ENCODE measurements around the gene CENPT. TPM values are rescaled to one million over a fixed set of nuclear protein-coding genes. Genes with fewer than 3 reads are reported as not detected.

The CENPT gene, protein sequence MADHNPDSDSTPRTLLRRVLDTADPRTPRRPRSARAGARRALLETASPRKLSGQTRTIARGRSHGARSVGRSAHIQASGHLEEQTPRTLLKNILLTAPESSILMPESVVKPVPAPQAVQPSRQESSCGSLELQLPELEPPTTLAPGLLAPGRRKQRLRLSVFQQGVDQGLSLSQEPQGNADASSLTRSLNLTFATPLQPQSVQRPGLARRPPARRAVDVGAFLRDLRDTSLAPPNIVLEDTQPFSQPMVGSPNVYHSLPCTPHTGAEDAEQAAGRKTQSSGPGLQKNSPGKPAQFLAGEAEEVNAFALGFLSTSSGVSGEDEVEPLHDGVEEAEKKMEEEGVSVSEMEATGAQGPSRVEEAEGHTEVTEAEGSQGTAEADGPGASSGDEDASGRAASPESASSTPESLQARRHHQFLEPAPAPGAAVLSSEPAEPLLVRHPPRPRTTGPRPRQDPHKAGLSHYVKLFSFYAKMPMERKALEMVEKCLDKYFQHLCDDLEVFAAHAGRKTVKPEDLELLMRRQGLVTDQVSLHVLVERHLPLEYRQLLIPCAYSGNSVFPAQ
- 42.0 TPM for polyA plus RNA-seq (2013)

DNA sequence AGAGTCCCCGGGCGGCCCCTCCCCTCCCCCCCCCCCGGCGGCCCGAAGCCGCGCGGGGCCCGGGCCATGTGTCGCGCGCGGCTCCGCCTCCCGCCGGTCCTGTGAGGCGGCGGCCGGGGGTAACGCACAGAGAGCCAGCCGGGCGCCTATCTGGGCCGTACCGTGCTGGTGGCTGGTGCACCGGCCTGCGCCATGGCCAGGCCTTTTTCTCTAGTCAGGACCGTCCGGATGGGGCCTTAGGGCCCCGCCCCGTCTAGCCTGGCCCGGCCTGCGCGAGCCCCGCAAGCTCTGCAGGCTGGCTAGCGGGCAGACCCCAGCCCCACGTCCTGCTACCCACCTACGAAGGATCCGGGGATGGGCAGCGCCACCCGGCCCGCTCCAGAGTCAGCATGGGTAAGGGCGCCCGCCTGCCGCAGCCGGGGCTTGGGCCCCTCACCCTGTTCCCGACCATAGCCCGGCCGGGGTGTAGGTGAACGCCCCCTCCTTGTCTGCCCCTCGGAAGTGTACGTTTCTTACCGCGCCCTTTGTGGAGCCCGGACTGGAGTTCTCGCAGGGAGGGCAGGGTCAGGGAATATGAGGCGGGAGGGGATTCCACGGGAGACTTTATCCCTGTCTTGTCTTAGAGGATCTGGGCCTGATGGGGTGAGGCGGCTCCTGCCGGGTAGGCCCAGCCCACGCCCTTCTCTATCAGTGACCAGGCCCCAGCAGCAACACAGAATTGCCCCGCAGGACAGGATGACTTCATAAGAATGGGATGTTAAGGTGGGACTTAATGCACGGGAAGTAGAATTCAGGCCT, at the start of gene CENPT:
TSS of gene CENPT (minus strand) at position 630 of the 798 bp plus-strand sequence. CDS start 13,834 bp downstream, outside the sequence.
- peak in 1 of 3 donors; percentile 36 for DNase-seq
- peaks cover 23 to 53% (median 49%) of the 10 kb centered on the region in 4 experiments for H3K4me1 ChIP-seq (ENCODE audit: control extremely low read depth in 1 of 4, control insufficient read depth in 4 of 4, insufficient read depth in 4 of 4, low read length in 3 of 4)
- peak within 1 kb of the TSS; percentile 81 to 97 (median 93) for H3K4me3 ChIP-seq (ENCODE audit: control insufficient read depth in 1 of 7, extremely low read depth in 1 of 7, insufficient read depth in 4 of 7, low read depth in 2 of 7, low read length in 6 of 7)
- H3K27me3 ChIP-seq (replicated peaks in 2 of 5; ENCODE audit: control insufficient read depth in 4 of 5, insufficient read depth in 5 of 5, low read length in 4 of 5): no peaks in the 10 kb centered on the region
- peak within 1 kb of the TSS; percentile 84 to 94 for H3K27ac ChIP-seq (ENCODE audit: insufficient read depth in 1 of 2, low read depth in 1 of 2, low read length in 2 of 2, poor library complexity in 1 of 2, severe bottlenecking in 2 of 2)
- peaks cover 0 to 16% (median 2%) of the 10 kb centered on the region in 4 experiments for H3K36me3 ChIP-seq (ENCODE audit: control insufficient read depth in 4 of 4, insufficient read depth in 4 of 4, low read length in 3 of 4)
- ChIA-PET POLR2A (no interaction called here), CTCF (interaction anchor here (1.1 to 11.8 kb wide), 3 partner anchors 13 to 36 kb away, joined by 5 to 155 read pairs (median 10); no protein-coding TSS in a partner anchor)
- no peaks in the 10 kb centered on the region for H3K9me3 ChIP-seq (ENCODE audit: control extremely low read depth in 1 of 5, control insufficient read depth in 4 of 5, insufficient read depth in 2 of 5, low read depth in 1 of 5, low read length in 4 of 5)
- WGBS (ENCODE audit: insufficient coverage): 0% methylated on average over 41 of the region's 62 CpGs

DNA sequence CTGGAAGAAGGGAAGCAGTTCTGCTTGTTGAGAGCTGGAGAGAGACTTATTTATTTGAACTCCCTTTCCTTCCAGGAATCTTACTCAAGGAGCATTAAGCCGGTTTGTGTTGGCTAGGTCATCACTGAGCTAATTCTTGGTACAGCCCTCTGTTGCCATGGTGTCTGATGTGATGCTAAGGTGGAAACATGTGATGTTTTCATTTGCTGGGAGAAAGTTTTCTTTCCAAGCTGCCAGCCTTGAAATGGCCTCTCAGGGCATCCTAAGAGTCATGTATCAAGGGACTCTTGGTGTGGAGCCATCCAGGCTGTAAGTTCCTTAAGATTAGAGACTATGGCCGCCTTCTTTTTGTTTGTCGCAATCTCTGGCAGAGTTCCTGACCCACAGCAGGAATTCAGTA, 49.7 kb upstream of the CENPT start:
- H3K4me1 ChIP-seq (ENCODE audit: control extremely low read depth in 1 of 4, control insufficient read depth in 4 of 4, insufficient read depth in 4 of 4, low read length in 3 of 4): peaks cover 14 to 36% (median 18%) of the 10 kb centered on the region in 4 experiments
- ChIA-PET POLR2A (no interaction called here), CTCF (interaction anchor here (0.8 to 22.4 kb wide), 9 partner anchors 9 to 225 kb away, joined by 3 to 216 read pairs (median 4); partner anchors contain the start of genes NRN1L and PSKH1)
- H3K9me3 ChIP-seq (ENCODE audit: control extremely low read depth in 1 of 5, control insufficient read depth in 4 of 5, insufficient read depth in 2 of 5, low read depth in 1 of 5, low read length in 4 of 5): no peaks in the 10 kb centered on the region
- H3K36me3 ChIP-seq (ENCODE audit: control insufficient read depth in 4 of 4, insufficient read depth in 4 of 4, low read length in 3 of 4): peaks cover 3 to 9% (median 6%) of the 10 kb centered on the region in 4 experiments
- no peaks in the 10 kb centered on the region for H3K27me3 ChIP-seq (replicated peaks in 2 of 5; ENCODE audit: control insufficient read depth in 4 of 5, insufficient read depth in 5 of 5, low read length in 4 of 5)
- H3K27ac ChIP-seq (ENCODE audit: insufficient read depth in 1 of 2, low read depth in 1 of 2, low read length in 2 of 2, poor library complexity in 1 of 2, severe bottlenecking in 2 of 2): no peak overlapping the region
- DNase-seq: no peak
- H3K4me3 ChIP-seq (ENCODE audit: control insufficient read depth in 1 of 7, extremely low read depth in 1 of 7, insufficient read depth in 4 of 7, low read depth in 2 of 7, low read length in 6 of 7): no peak overlapping the region
- 100% methylated on average over 2 of the region's 3 CpGs for WGBS (ENCODE audit: insufficient coverage)

DNA sequence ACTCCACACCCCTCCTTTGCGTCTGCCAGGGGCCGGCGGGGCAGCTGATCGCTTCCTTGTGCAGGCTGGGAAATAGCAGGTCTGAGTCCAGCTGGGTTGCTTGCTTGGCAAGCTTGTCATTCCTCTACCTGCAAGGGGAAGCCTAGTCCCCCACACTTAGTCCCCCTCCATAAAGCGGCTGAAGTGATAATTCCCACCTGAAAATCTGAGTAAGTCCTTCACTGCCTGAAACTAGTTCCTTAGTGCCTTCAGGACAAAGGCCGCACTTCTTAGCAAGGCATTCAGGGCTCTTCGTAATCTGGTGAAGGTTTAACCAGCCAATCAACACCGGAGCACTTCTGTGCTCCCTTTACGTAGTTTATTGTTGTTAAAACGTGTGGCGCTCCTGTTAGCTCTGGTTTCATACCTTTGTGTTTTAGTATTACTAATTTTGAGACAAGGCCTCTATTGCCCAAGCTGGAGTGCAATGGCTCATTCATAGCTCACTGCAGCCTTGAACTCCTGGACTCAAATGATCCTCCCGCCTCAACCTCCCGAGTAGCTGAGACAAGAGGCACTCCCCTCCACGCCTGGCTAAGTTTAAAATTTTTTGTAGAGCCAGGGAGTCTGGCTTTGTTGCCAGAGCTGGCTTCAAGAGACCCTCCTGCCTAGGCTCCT, 46.4 kb upstream of the CENPT start:
- CTCF ChIA-PET: interaction anchor here (0.6 to 15.2 kb wide), 6 partner anchors 12 to 556 kb away, joined by 3 to 216 read pairs (median 4); partner anchors contain the start of gene PSMB10
- Histone ChIP-seq H3K4me1 (ENCODE audit: control extremely low read depth in 1 of 4, control insufficient read depth in 4 of 4, insufficient read depth in 4 of 4, low read length in 3 of 4) (peaks cover 13 to 24% (median 17%) of the 10 kb centered on the region in 4 experiments), H3K36me3 (ENCODE audit: control insufficient read depth in 4 of 4, insufficient read depth in 4 of 4, low read length in 3 of 4) (peaks cover 0 to 3% (median 0%) of the 10 kb centered on the region in 4 experiments), H3K9me3 (ENCODE audit: control extremely low read depth in 1 of 5, control insufficient read depth in 4 of 5, insufficient read depth in 2 of 5, low read depth in 1 of 5, low read length in 4 of 5) (no peaks in the 10 kb centered on the region), H3K4me3 (ENCODE audit: control insufficient read depth in 1 of 7, extremely low read depth in 1 of 7, insufficient read depth in 4 of 7, low read depth in 2 of 7, low read length in 6 of 7) (peak overlapping the region; percentile 87 to 98 (median 94)), H3K27me3 (replicated peaks in 2 of 5; ENCODE audit: control insufficient read depth in 4 of 5, insufficient read depth in 5 of 5, low read length in 4 of 5) (no peaks in the 10 kb centered on the region), H3K27ac (ENCODE audit: insufficient read depth in 1 of 2, low read depth in 1 of 2, low read length in 2 of 2, poor library complexity in 1 of 2, severe bottlenecking in 2 of 2) (peak overlapping the region; percentile 91 to 96)
- WGBS (ENCODE audit: insufficient coverage): 40% methylated on average over 14 of the region's 14 CpGs
- no peak for DNase-seq
- POLR2A ChIA-PET: no interaction called here

DNA sequence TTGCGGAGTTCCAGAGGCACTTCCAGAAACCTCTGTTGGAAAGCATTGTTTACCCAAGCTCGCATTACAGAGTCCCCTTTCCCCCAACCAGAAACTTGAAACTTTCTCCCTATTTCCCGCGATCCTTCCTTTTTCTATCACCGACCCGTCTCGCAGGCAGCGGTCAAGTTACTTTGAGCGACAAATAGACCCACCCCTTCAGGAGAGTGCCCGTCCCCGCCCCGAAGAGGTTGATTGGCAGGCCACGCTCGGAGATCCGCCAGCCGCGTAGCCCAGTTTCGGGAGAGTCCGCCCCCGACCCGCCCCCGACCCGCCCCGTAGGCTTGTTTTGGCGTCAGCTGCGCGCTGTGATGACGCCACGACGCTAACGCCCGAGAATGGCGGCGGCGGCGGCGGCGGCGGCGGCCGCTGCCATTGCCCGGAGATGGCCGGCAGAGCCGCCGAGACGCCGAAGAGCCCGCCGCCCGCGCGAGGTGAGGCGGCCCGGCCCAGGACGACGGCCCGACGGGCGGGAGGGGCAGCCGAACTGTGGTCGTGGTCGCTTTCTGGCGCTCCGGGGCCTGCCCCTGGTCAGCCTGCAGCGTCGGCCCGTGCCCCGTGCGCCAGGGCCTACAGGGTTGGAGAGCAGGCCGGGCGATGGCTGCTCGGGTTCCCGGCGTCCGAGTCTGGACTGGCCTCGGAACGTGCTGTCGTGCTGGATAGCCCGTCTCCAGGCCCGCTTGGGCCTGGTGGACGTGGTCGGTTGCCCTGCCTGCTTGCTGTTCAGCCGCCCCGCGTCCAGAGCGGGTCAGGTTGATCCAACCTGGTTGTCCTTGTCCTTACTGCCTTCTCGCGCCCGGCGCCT, 45.6 kb upstream of the CENPT start, which contains the start of gene PSKH1:
TSS of gene PSKH1 (plus strand) at position 356 of the 844 bp plus-strand sequence. CDS start 15,496 bp downstream, outside the sequence.
- peak within 1 kb of the TSS; percentile 91 to 96 for H3K27ac ChIP-seq (ENCODE audit: insufficient read depth in 1 of 2, low read depth in 1 of 2, low read length in 2 of 2, poor library complexity in 1 of 2, severe bottlenecking in 2 of 2)
- WGBS (ENCODE audit: insufficient coverage): 0% methylated on average over 58 of the region's 90 CpGs
- H3K9me3 ChIP-seq (ENCODE audit: control extremely low read depth in 1 of 5, control insufficient read depth in 4 of 5, insufficient read depth in 2 of 5, low read depth in 1 of 5, low read length in 4 of 5): no peaks in the 10 kb centered on the region
- peak; percentile 93 to 94 (median 94) for DNase-seq
- H3K36me3 ChIP-seq (ENCODE audit: control insufficient read depth in 4 of 4, insufficient read depth in 4 of 4, low read length in 3 of 4): peaks cover 0 to 3% (median 0%) of the 10 kb centered on the region in 4 experiments
- peak within 1 kb of the TSS; percentile 87 to 98 (median 94) for H3K4me3 ChIP-seq (ENCODE audit: control insufficient read depth in 1 of 7, extremely low read depth in 1 of 7, insufficient read depth in 4 of 7, low read depth in 2 of 7, low read length in 6 of 7)
- POLR2A ChIA-PET: no interaction called here
- peaks cover 11 to 19% (median 14%) of the 10 kb centered on the region in 4 experiments for H3K4me1 ChIP-seq (ENCODE audit: control extremely low read depth in 1 of 4, control insufficient read depth in 4 of 4, insufficient read depth in 4 of 4, low read length in 3 of 4)
- CTCF ChIA-PET: interaction anchor here (0.6 to 20.3 kb wide), 11 partner anchors 10 to 555 kb away, joined by 3 to 359 read pairs (median 4); partner anchors contain the start of genes CTRL and PSMB10
- H3K27me3 ChIP-seq (replicated peaks in 2 of 5; ENCODE audit: control insufficient read depth in 4 of 5, insufficient read depth in 5 of 5, low read length in 4 of 5): no peaks in the 10 kb centered on the region

DNA sequence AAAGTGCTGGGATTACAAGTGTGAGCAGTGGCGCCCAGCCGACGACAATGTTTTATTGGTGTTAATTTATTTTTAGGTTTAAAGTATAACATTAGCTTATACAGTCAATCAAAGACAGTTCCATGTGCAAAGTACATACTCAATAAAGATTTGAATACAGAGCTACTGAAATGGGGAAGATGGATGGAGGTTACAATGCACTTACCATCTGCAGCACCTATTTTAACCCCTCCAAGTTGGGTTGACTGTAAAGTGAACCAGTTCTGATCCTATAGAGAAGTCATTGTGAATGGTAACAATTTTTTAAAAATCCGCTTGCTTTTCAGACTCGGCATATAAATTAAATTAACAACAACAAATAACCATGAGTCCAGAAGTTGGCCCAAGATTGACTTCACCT, 44.9 kb upstream of the CENPT start:
- Histone ChIP-seq H3K9me3 (ENCODE audit: control extremely low read depth in 1 of 5, control insufficient read depth in 4 of 5, insufficient read depth in 2 of 5, low read depth in 1 of 5, low read length in 4 of 5) (no peaks in the 10 kb centered on the region), H3K27ac (ENCODE audit: insufficient read depth in 1 of 2, low read depth in 1 of 2, low read length in 2 of 2, poor library complexity in 1 of 2, severe bottlenecking in 2 of 2) (peak overlapping the region in 1 of 2 experiments; percentile 96), H3K36me3 (ENCODE audit: control insufficient read depth in 4 of 4, insufficient read depth in 4 of 4, low read length in 3 of 4) (peaks cover 0 to 3% (median 0%) of the 10 kb centered on the region in 4 experiments), H3K27me3 (replicated peaks in 2 of 5; ENCODE audit: control insufficient read depth in 4 of 5, insufficient read depth in 5 of 5, low read length in 4 of 5) (no peaks in the 10 kb centered on the region), H3K4me1 (ENCODE audit: control extremely low read depth in 1 of 4, control insufficient read depth in 4 of 4, insufficient read depth in 4 of 4, low read length in 3 of 4) (peaks cover 11 to 19% (median 14%) of the 10 kb centered on the region in 4 experiments), H3K4me3 (ENCODE audit: control insufficient read depth in 1 of 7, extremely low read depth in 1 of 7, insufficient read depth in 4 of 7, low read depth in 2 of 7, low read length in 6 of 7) (peak overlapping the region; percentile 7 to 98 (median 90))
- WGBS (ENCODE audit: insufficient coverage): no CpG with 5 or more reads among the region's 5 CpGs
- ChIA-PET POLR2A (interaction anchor here (0.6 kb wide), 1 partner anchor 49 kb away, joined by 4 read pairs; no protein-coding TSS in a partner anchor), CTCF (interaction anchor here (1.2 to 20.3 kb wide), 7 partner anchors 9 to 77 kb away, joined by 3 to 359 read pairs (median 6); partner anchors contain the start of genes CTRL and PSMB10)
- DNase-seq: peak in 1 of 3 donors; percentile 10
